HCT116 (cell line): ENCODE results near the gene ZNF10.

Source experiments
- ATF3 ChIP-seq: IDR thresholded peaks from 2 replicates; pipeline ENCODE4 v1.6.1; 2012
- CTCF ChIP-seq, 3 experiments: fragments of 200-600 bp in 1 of 3; sonication (generic) in 1 of 3; IDR thresholded peaks in 2 of 3; conservative IDR thresholded peaks in 1 of 3; 2 replicates each; pipeline ENCODE4 v1.5.1; 2012 to 2017; ENCODE audit warnings: low read depth in 2 of 3, low read length in 2 of 3, antibody characterized with exemption in 1 of 3, borderline replicate concordance in 1 of 3, control low read depth in 1 of 3, mild to moderate bottlenecking in 1 of 3, mixed read lengths in 1 of 3, mixed run types in 1 of 3, moderate library complexity in 1 of 3; ENCODE audit not compliant: insufficient read depth in 1 of 3
- MAX ChIP-seq: IDR thresholded peaks from 2 replicates; pipeline ENCODE4 v1.6.1; 2012
- RAD21 ChIP-seq: IDR thresholded peaks from 2 replicates; pipeline ENCODE4 v1.6.1; 2012; ENCODE audit warnings: low read depth, mild to moderate bottlenecking

- no peak for TF ChIP-seq CTCF (IDR thresholded peaks at IDR 0.05 in 2 of 3, conservative IDR thresholded peaks at IDR 0.05 in 1 of 3; ENCODE audit: borderline replicate concordance in 1 of 3, insufficient read depth in 1 of 3, low read depth in 2 of 3, low read length in 2 of 3)
- TF ChIP-seq MAX: no peak
- TF ChIP-seq RAD21: no peak
- TF ChIP-seq ATF3: no peak
Measured at GRCh38 chr12:133130808-133131128, 341 bp downstream of the ZNF10 start.
